Ovary (tissue), 9 donors: ENCODE data around the gene R3HCC1L. TPM values are rescaled to one million over a fixed set of nuclear protein-coding genes. Genes with fewer than 3 reads are reported as not detected.

Source experiments
- DNase-seq, 5 donors: peaks; one replicate each; pipeline ENCODE4 v3.0.0-alpha.2; 2019 to 2020
- H3K27ac ChIP-seq, 2 donors: fragments of 200-600 bp; one replicate each; pipeline versions ENCODE4 v1.5.1 to v1.8.0; 2019 to 2022
- H3K27me3 ChIP-seq: fragments of 200-600 bp; one replicate; pipeline ENCODE4 v1.8.0; 2022
- H3K36me3 ChIP-seq: fragments of 200-600 bp; sonication (generic); one replicate; pipeline ENCODE4 v1.5.1; 2019
- H3K4me1 ChIP-seq: one replicate; pipeline ENCODE4 v1.8.1; 2013; ENCODE audit warnings: mild to moderate bottlenecking, moderate library complexity; ENCODE audit not compliant: insufficient read depth
- H3K4me3 ChIP-seq: fragments of 200-600 bp; sonication (generic); one replicate; pipeline ENCODE4 v1.5.1; 2017
- H3K9me3 ChIP-seq, 2 donors: fragments of 200-600 bp in 1 of 2; sonication (generic) in 1 of 2; one replicate each; pipeline versions ENCODE4 v1.5.1 to v1.8.1; 2013 to 2019; ENCODE audit warnings: mild to moderate bottlenecking in 1 of 2, moderate library complexity in 1 of 2
- EP300 ChIP-seq: sonication (generic); formaldehyde crosslinking; IDR thresholded peaks from one replicate; pipeline ENCODE4 v1.6.1; 2017; ENCODE audit warnings: antibody characterized with exemption
- POLR2A ChIP-seq: fragments of 450-650 bp; IDR thresholded peaks from one replicate; pipeline ENCODE4 v1.6.1; 2017; ENCODE audit warnings: antibody characterized with exemption, mild to moderate bottlenecking, moderate library complexity
- WGBS, 3 donors: extraction: QIAGEN DNeasy Blood & Tissue Kit in 1 of 3; methylation state at CpG; one replicate each; pipeline versions ENCODE4 v1.1.5 to v1.1.7; 2013 to 2017; 5-methylcytosine and 5-hydroxymethylcytosine counted together
- intact Hi-C, 4 donors: fragments of 100-400 bp; cut with DNase I; formaldehyde crosslinking; loops; one replicate each; pipeline versions ENCODE4 v1.11.0 to v1.15.1; 2022 to 2023
- polyA plus RNA-seq, 2 donors: library from polyadenylated mRNA; stranded (reverse); fragments of 200-250 nt in 1 of 2; fragments of 350-450 nt in 1 of 2; fragmentation: Illumina TruSeq in 1 of 2; extraction: RNeasy Lipid Tissue Mini Kit (QIAGEN cat#74804) in 1 of 2; gene quantifications; one replicate each; pipeline ENCODE4 v1.2.3, GENCODE V29; 2013 to 2014
- total RNA-seq, 7 donors: library from RNA; depleted of rRNA in 2 of 7; stranded (reverse); fragments of >200 nt in 2 of 7; fragmentation: NEBNext Ultra II Directional in 3 of 7; extraction: Animal tissue kit (Norgen Biotek cat#: 25700) in 3 of 7; gene quantifications; one replicate each; pipeline versions ENCODE4 v1.1.0 to v1.2.4, GENCODE V29; 2016 to 2023
- TF ChIP-seq, protein P1 (sequence below), 3 donors: fragments of 450-650 bp in 2 of 3; fragments of 200-600 bp in 1 of 3; IDR thresholded peaks; one replicate each; pipeline versions ENCODE4 v1.5.1 to v1.8.0; 2016 to 2022; ENCODE audit warnings: antibody characterized with exemption in 3 of 3, mild to moderate bottlenecking in 1 of 3
- donor health status: DM: no; HTN: no; CAD: no; lungs with moderate emphysema.
- donor health status: DM: no; HTN: no; CAD: no.
- donor health status: Bipolar disorder and iron deficiency.
- donor health status: DM: yes; HTN: yes; CAD: no.
- donor health status: DM: no; HTN: no; CAD: no.
- donor health status: DM: yes; HTN: yes; CAD: no.

R3HCC1L gene
- total and polyA plus RNA-seq, 9 donors, result 7.4 to 10.8 (median 9.1) TPM

DNA sequence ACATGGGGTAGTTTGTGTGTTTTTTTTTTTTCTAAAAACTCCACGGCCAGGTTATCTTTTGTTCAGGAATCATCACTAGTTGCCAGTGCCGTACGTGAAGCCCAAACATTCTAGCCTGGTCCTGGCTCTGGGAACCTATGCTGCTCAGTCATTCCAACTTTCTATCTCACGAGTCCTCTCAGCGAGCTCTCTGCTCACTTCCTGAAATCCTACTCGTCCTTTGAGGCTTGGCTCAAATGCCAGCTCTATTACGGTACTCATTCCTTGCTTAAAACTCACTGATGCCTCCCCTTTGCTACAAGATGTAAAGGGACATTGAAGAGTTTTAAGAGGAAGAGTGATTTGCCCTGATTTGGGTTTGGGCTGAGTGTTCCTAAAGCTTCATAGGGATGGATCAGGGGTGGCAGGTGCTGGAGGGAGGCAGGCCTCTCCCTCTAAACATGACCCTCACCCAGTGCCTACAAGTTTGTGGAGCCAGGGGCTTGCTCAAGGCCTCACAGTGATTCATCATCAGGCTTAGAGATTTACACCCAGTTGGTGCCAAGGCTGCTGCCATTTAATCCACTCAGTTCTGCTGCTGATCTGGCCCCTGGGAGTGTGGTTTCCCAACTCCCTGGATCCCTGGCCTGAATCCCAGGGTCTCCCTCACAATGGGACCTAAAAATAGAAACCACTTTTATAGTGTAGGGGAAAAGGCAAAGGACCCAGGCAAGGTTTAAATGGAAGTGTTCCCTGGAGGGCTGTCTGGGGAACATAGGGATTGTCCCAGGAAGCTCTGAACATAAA is 46.1 kb upstream of the R3HCC1L start:
- intact Hi-C loops, result no loop called here
- no peak overlapping the region for H3K27ac ChIP-seq
- no peaks in the 10 kb centered on the region for H3K9me3 ChIP-seq
- H3K4me1 ChIP-seq, result no peaks in the 10 kb centered on the region
- H3K4me3 ChIP-seq, result no peak overlapping the region
- H3K27me3 ChIP-seq, result no peaks in the 10 kb centered on the region
- no peaks in the 10 kb centered on the region for H3K36me3 ChIP-seq
- DNase-seq, result no peak
- WGBS, 3 donors, result 54 to 65% (median 59%) methylated on average over 7 of the region's 7 CpGs
- TF ChIP-seq, protein P1, sequence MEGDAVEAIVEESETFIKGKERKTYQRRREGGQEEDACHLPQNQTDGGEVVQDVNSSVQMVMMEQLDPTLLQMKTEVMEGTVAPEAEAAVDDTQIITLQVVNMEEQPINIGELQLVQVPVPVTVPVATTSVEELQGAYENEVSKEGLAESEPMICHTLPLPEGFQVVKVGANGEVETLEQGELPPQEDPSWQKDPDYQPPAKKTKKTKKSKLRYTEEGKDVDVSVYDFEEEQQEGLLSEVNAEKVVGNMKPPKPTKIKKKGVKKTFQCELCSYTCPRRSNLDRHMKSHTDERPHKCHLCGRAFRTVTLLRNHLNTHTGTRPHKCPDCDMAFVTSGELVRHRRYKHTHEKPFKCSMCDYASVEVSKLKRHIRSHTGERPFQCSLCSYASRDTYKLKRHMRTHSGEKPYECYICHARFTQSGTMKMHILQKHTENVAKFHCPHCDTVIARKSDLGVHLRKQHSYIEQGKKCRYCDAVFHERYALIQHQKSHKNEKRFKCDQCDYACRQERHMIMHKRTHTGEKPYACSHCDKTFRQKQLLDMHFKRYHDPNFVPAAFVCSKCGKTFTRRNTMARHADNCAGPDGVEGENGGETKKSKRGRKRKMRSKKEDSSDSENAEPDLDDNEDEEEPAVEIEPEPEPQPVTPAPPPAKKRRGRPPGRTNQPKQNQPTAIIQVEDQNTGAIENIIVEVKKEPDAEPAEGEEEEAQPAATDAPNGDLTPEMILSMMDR (IDR thresholded peaks at IDR 0.05), result no peak
- TF ChIP-seq EP300, result no peak
- no peak for TF ChIP-seq POLR2A

DNA sequence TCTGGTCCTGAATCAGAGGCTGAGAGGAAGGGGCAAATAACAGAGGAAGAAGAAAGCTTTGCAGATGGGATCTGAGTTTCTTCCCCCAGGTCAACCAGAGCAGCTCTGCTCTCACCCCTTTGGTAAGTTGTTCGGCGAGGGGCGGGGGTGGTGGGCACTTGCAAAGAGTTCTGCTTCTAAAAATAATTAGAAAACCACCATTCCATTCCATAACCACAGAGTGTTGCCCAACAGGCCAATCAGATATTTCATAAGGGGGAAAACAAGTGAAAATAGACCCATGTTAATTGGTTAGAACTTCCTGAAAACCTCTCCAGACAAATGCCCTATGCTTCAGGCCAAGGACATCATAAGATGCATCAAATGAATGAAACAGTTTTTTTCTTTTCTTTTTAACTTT is 43.6 kb upstream of the R3HCC1L start:
- Histone ChIP-seq H3K4me1 (no peaks in the 10 kb centered on the region), H3K9me3 (no peaks in the 10 kb centered on the region), H3K27me3 (no peaks in the 10 kb centered on the region), H3K4me3 (no peak overlapping the region), H3K36me3 (no peaks in the 10 kb centered on the region), H3K27ac (no peak overlapping the region)
- 84 to 89% (median 86%) methylated on average over 3 of the region's 3 CpGs for WGBS, 3 donors
- TF ChIP-seq EP300 (no peak), POLR2A (no peak)
- TF ChIP-seq, protein P1 (IDR thresholded peaks at IDR 0.05), result no peak
- intact Hi-C loops, result no loop called here
- no peak for DNase-seq

DNA sequence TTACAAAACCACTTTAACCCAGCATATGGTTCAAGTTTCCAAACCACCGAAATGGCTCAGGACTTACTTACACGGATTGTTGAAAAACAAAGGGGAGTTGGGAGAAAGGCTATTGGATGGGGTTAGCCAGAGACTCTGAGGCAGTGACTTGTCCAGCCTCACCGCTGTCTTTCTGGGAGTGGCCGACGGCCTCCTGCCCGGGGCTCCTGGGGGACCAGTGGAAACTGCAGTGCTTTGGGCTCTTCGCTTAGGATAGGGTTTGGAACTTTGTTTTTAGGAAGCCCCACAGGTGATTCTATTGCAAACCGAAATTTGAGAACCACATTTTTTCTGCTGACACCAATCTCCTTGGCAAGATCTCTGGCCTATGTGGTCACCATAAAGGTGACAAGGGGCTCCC is 38.1 kb upstream of the R3HCC1L start:
- Histone ChIP-seq H3K27me3 (no peaks in the 10 kb centered on the region), H3K4me3 (no peak overlapping the region), H3K4me1 (no peaks in the 10 kb centered on the region), H3K27ac (no peak overlapping the region), H3K36me3 (no peaks in the 10 kb centered on the region), H3K9me3 (no peaks in the 10 kb centered on the region)
- WGBS, 3 donors, result 59 to 73% (median 59%) methylated on average over 8 of the region's 8 CpGs
- no peak for DNase-seq
- intact Hi-C loops, result no loop called here
- no peak for TF ChIP-seq EP300
- TF ChIP-seq POLR2A, result no peak
- TF ChIP-seq, protein P1 (IDR thresholded peaks at IDR 0.05), result no peak

DNA sequence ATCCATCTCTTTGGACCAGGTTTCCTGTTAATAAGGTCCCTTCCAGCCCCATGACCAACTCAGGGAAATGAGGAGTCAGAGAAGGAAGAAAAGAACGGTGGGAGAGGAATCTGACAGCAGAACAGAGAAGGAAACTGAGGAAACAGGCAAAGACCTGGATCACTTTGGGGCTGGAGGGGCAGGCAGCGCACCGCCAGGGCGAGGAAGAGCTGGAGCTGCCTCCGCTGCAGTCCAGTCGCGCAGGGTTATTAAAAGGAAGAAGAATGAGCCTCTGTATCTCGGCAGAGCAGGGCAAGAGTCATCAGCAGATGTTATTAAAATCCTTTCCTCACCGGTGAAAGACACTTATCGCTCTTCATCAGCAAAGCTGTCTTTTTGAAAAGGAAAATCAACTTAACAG is 37.7 kb upstream of the R3HCC1L start:
- 57 to 66% (median 58%) methylated on average over 10 of the region's 10 CpGs for WGBS, 3 donors

More for the DNA sequence above, 37.7 kb upstream of the R3HCC1L start:
- no peak for DNase-seq
- H3K27me3 ChIP-seq, result no peaks in the 10 kb centered on the region
- H3K36me3 ChIP-seq, result no peaks in the 10 kb centered on the region
- no peak overlapping the region for H3K27ac ChIP-seq
- H3K9me3 ChIP-seq, result no peaks in the 10 kb centered on the region
- H3K4me3 ChIP-seq, result no peak overlapping the region
- intact Hi-C loops, result no loop called here
- TF ChIP-seq POLR2A, result no peak
- no peak for TF ChIP-seq EP300
- TF ChIP-seq, protein P1 (IDR thresholded peaks at IDR 0.05), result no peak
- no peaks in the 10 kb centered on the region for H3K4me1 ChIP-seq
